CD4-positive, CD25-positive, alpha-beta regulatory T cell (primary cell): ENCODE measurements around the gene LCN6. TPM values are rescaled to one million over a fixed set of nuclear protein-coding genes. Genes with fewer than 3 reads are reported as not detected.
A peak's percentile ranks its signal among the peaks of the same experiment; 100 is the strongest.

Experiments
- ATAC-seq, 2 donors: fragments of 150-1000 bp; cut with Tn5 transposase; one replicate each; pipeline ENCODE4 v1.10.0; 2021; ENCODE audit warnings: low read depth in 2 of 2, moderate number of reproducible peaks in 2 of 2, moderate library complexity in 1 of 2
- DNase-seq, 3 donors: peaks; one replicate each; pipeline versions ENCODE4 v3.0.0 to v3.0.0-alpha.2; 2012 to 2022; ENCODE audit warnings: mixed read lengths in 1 of 3
- H3K27ac ChIP-seq: one replicate; pipeline ENCODE4 v1.7.0; 2013; ENCODE audit warnings: mild to moderate bottlenecking, low read length; ENCODE audit not compliant: insufficient read depth, poor library complexity, severe bottlenecking
- H3K27me3 ChIP-seq: one replicate; pipeline ENCODE4 v1.7.0; 2013; ENCODE audit warnings: low read length; ENCODE audit not compliant: control insufficient read depth, insufficient read depth
- H3K36me3 ChIP-seq: one replicate; pipeline ENCODE4 v1.7.0; 2013; ENCODE audit warnings: mild to moderate bottlenecking, low read length, moderate library complexity; ENCODE audit not compliant: control insufficient read depth, insufficient read depth
- H3K4me1 ChIP-seq: 2 replicates; pipeline ENCODE4 v1.7.0; 2013; ENCODE audit warnings: mild to moderate bottlenecking, low read length; ENCODE audit not compliant: insufficient read depth, control insufficient read depth, poor library complexity, severe bottlenecking
- H3K4me3 ChIP-seq: one replicate; pipeline ENCODE4 v1.7.0; 2013; ENCODE audit warnings: low read depth, mild to moderate bottlenecking, low read length, moderate library complexity
- H3K9me3 ChIP-seq, 2 experiments: 1 replicate in 1 of 2; 2 replicates in 1 of 2; pipeline ENCODE4 v1.7.0; 2013; ENCODE audit warnings: low read length in 2 of 2, mild to moderate bottlenecking in 1 of 2, moderate library complexity in 1 of 2; ENCODE audit not compliant: control insufficient read depth in 2 of 2
- H3K27ac Mint-ChIP-seq, 3 donors: one replicate each; pipeline ENCODE4 v1.8.0; 2020 to 2022; ENCODE audit warnings: mild to moderate bottlenecking in 3 of 3, mixed read lengths in 3 of 3, moderate library complexity in 2 of 3
- H3K27me3 Mint-ChIP-seq: one replicate; pipeline ENCODE4 v1.8.0; 2022; ENCODE audit warnings: mild to moderate bottlenecking, mixed read lengths
- H3K36me3 Mint-ChIP-seq: one replicate; pipeline ENCODE4 v1.8.0; 2020; ENCODE audit warnings: mixed read lengths
- H3K4me1 Mint-ChIP-seq, 4 donors: one replicate each; pipeline ENCODE4 v1.8.0; 2020 to 2022; ENCODE audit warnings: mixed read lengths in 4 of 4, mild to moderate bottlenecking in 1 of 4
- H3K4me3 Mint-ChIP-seq, 4 donors: one replicate each; pipeline ENCODE4 v1.8.0; 2020 to 2022; ENCODE audit warnings: mild to moderate bottlenecking in 4 of 4, mixed read lengths in 4 of 4, moderate library complexity in 3 of 4
- H3K9me3 Mint-ChIP-seq, 7 donors: one replicate each; pipeline ENCODE4 v1.8.0; 2020 to 2022; ENCODE audit warnings: mixed read lengths in 7 of 7, mild to moderate bottlenecking in 3 of 7, moderate library complexity in 2 of 7
- polyA plus RNA-seq, 4 donors: library from polyadenylated mRNA; unstranded; fragments of 300-500 nt; fragmentation: Illumina TruSeq; gene quantifications; one replicate each; pipeline ENCODE4 v1.2.3, GENCODE V29; 2021
- total RNA-seq: library from RNA; stranded (reverse); gene quantifications from one replicate; pipeline ENCODE4 v1.2.3, GENCODE V29; 2022

Gene LCN6
- total and polyA plus RNA-seq, 5 donors from 2014 or later: not detected

DNA sequence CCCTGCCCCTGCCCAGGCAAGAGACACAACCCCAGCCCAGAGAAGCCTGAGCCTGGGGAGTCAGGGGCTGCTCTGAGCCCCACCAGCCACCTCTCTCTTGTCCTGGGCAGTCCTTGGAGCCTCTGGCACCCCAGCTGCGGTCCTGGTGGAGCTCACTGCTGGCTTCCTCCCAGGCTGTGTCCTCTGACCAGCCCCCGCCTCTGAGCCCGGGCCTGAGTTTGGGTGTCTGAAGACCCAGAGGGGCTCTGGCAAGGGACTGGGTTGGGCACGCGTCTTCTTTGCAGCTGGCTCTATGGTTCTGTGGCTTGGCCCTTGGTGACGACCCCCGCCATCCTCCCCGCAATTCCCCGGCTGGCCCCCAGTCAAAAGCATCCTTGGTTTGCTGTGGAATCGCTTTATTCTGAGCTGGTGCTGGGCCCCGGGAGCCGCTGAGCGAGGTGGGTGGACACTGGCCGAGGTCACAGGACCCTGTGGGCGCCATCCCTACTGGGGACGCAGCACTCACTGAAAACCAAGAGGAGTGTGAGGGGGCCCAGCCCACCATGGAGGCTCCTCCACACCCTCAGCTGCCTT, 4.6 kb downstream of the LCN6 start:
- no peak overlapping the region for H3K4me3 ChIP-seq
- no peak for DNase-seq
- no peaks in the 10 kb centered on the region for H3K36me3 ChIP-seq
- ATAC-seq: no peak
- Mint-ChIP-seq H3K9me3 (no peaks in the 10 kb centered on the region), H3K27me3 (no peaks in the 10 kb centered on the region), H3K4me1 (peaks cover 0 to 8% (median 0%) of the 10 kb centered on the region in 4 donors), H3K27ac (no peak overlapping the region), H3K36me3 (no peaks in the 10 kb centered on the region), H3K4me3 (no peak overlapping the region)
- no peak overlapping the region for H3K27ac ChIP-seq
- H3K27me3 ChIP-seq: no peaks in the 10 kb centered on the region
- peaks cover 17% of the 10 kb centered on the region for H3K4me1 ChIP-seq
- no peaks in the 10 kb centered on the region for H3K9me3 ChIP-seq

DNA sequence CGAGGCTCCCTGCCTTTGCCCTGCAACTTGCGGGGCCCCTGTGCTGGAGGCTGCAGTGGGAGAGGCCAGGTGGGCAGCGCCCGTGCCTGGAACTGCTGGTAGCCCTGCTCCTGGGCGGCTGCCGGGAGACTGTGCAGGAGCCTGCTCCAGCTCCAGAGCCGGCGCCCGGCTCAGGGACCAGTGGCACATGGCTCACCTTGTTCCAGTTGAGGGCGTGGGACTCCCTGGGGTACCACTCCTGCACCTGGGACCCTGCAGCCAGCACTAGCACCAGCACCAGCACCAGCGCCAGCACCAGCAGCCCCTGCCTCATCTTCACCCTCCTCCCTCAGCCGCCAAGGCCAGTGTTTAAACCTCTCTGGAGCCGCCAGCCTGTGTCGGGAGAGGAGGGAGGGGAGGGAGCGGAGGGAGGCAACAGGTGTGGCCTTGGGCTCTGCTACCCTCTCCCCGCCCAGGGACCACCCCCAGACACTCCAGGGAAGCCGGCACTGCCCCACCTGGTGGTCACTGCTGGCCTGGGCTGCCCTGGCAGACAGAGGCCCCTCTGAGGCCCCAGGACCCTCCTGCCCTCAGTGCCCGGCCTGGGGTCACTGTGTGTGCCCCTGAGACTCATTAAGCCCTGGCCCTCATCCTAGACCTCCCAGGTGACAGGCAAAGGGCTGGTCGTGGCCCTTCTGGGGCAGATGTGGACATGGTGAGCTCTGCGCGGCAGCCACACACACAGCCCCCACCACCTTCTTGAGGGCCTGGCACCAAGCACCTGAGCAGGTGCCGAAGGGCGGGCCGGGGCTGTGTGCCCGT, 5.5 kb downstream of the LCN6 start, which contains the start of gene LCN10:
TSS of gene LCN10 (minus strand) at position 350 of the 801 bp plus-strand sequence. CDS start at position 313, 37 bp downstream.
- Mint-ChIP-seq H3K9me3 (peaks cover 0 to 2% (median 0%) of the 10 kb centered on the region in 7 donors), H3K27me3 (no peaks in the 10 kb centered on the region), H3K4me3 (peak within 1 kb of the TSS; percentile 38 to 86 (median 66)), H3K36me3 (no peaks in the 10 kb centered on the region), H3K27ac (peak within 1 kb of the TSS in 2 of 3 donors; percentile 49 to 52), H3K4me1 (peaks cover 0 to 11% (median 0%) of the 10 kb centered on the region in 4 donors)
- Histone ChIP-seq H3K9me3 (no peaks in the 10 kb centered on the region), H3K27me3 (no peaks in the 10 kb centered on the region), H3K4me1 (peaks cover 17% of the 10 kb centered on the region), H3K4me3 (peak within 1 kb of the TSS; percentile 19), H3K36me3 (no peaks in the 10 kb centered on the region), H3K27ac (no peak within 1 kb of the TSS)
- peak in 1 of 2 donors; percentile 11 for ATAC-seq
- DNase-seq: no peak

GRCh38 chr9:136741883-136742571, 6.3 kb downstream of the LCN6 start:
- H3K27ac Mint-ChIP-seq: peak overlapping the region in 2 of 3 donors; percentile 49 to 52
- peaks cover 0 to 11% (median 0%) of the 10 kb centered on the region in 4 donors for H3K4me1 Mint-ChIP-seq

GRCh38 chr9:136740971-136741882, 7.1 kb downstream of the LCN6 start:
- Histone ChIP-seq H3K27ac (no peak overlapping the region), H3K36me3 (no peaks in the 10 kb centered on the region), H3K4me1 (peaks cover 17% of the 10 kb centered on the region), H3K9me3 (no peaks in the 10 kb centered on the region), H3K4me3 (peak overlapping the region; percentile 19), H3K27me3 (no peaks in the 10 kb centered on the region)
- H3K4me1 Mint-ChIP-seq: peaks cover 0 to 11% (median 0%) of the 10 kb centered on the region in 4 donors
- peak overlapping the region in 2 of 3 donors; percentile 49 to 51 for H3K27ac Mint-ChIP-seq
- H3K9me3 Mint-ChIP-seq: peaks cover 0 to 2% (median 0%) of the 10 kb centered on the region in 7 donors
- ATAC-seq (peak; percentile 8 to 21), DNase-seq (no peak)
- H3K4me3 Mint-ChIP-seq: peak overlapping the region; percentile 38 to 86 (median 66)
- no peaks in the 10 kb centered on the region for H3K36me3 Mint-ChIP-seq
- H3K27me3 Mint-ChIP-seq: peaks cover 4% of the 10 kb centered on the region

More at GRCh38 chr9:136741883-136742571, 6.3 kb downstream of the LCN6 start:
- H3K27ac ChIP-seq: no peak overlapping the region
- H3K27me3 ChIP-seq: no peaks in the 10 kb centered on the region
- DNase-seq (peak in 1 of 3 donors; percentile 34), ATAC-seq (peak; percentile 31 to 50)
- H3K4me1 ChIP-seq: peaks cover 17% of the 10 kb centered on the region
- no peaks in the 10 kb centered on the region for H3K36me3 Mint-ChIP-seq
- peak overlapping the region; percentile 19 for H3K4me3 ChIP-seq
- peaks cover 0 to 2% (median 0%) of the 10 kb centered on the region in 7 donors for H3K9me3 Mint-ChIP-seq
- no peaks in the 10 kb centered on the region for H3K27me3 Mint-ChIP-seq
- no peaks in the 10 kb centered on the region for H3K36me3 ChIP-seq
- H3K4me3 Mint-ChIP-seq: peak overlapping the region; percentile 38 to 86 (median 66)
- no peaks in the 10 kb centered on the region for H3K9me3 ChIP-seq

- Mint-ChIP-seq H3K27ac (peak overlapping the region in 1 of 3 donors; percentile 67), H3K36me3 (no peaks in the 10 kb centered on the region), H3K27me3 (peaks cover 5% of the 10 kb centered on the region), H3K4me3 (peak overlapping the region in 3 of 4 donors; percentile 46 to 64 (median 60)), H3K4me1 (peaks cover 0 to 11% (median 0%) of the 10 kb centered on the region in 4 donors), H3K9me3 (peaks cover 0 to 2% (median 0%) of the 10 kb centered on the region in 7 donors)
- Histone ChIP-seq H3K4me3 (no peak overlapping the region), H3K27ac (no peak overlapping the region), H3K4me1 (peaks cover 17% of the 10 kb centered on the region), H3K36me3 (no peaks in the 10 kb centered on the region), H3K27me3 (no peaks in the 10 kb centered on the region), H3K9me3 (no peaks in the 10 kb centered on the region)
- ATAC-seq: no peak
- no peak for DNase-seq
Measured at GRCh38 chr9:136740491-136740890, 7.8 kb downstream of the LCN6 start.

- H3K9me3 ChIP-seq: no peaks in the 10 kb centered on the region
- Mint-ChIP-seq H3K27me3 (peaks cover 5% of the 10 kb centered on the region), H3K4me1 (peaks cover 0 to 11% (median 0%) of the 10 kb centered on the region in 4 donors), H3K36me3 (no peaks in the 10 kb centered on the region), H3K27ac (peak overlapping the region in 1 of 3 donors; percentile 67), H3K4me3 (peak overlapping the region in 2 of 4 donors; percentile 60 to 64), H3K9me3 (peaks cover 0 to 2% (median 0%) of the 10 kb centered on the region in 7 donors)
- H3K27me3 ChIP-seq: no peaks in the 10 kb centered on the region
- H3K36me3 ChIP-seq: no peaks in the 10 kb centered on the region
- no peak for DNase-seq
- H3K4me1 ChIP-seq: peaks cover 17% of the 10 kb centered on the region
- ATAC-seq: no peak
- no peak overlapping the region for H3K27ac ChIP-seq
- H3K4me3 ChIP-seq: no peak overlapping the region
Measured at GRCh38 chr9:136740069-136740468, 8.3 kb downstream of the LCN6 start.
